Stimulated activated CD4-positive, alpha-beta T cell treated with anti-CD3 and anti-CD28 coated beads, Interleukin-4, amount 100 ng/mL, for 4 hours (primary cell): ENCODE results near the gene UMAD1.

Source experiments
- DNase-seq, 2 experiments: peaks; one replicate each; pipeline ENCODE4 v3.0.0-alpha.2; 2020

UMAD1 gene

GRCh38 chr7:7736671-7737070 lies 96.1 kb downstream of the UMAD1 start:
- no peak for DNase-seq

- no peak for DNase-seq
Measured at GRCh38 chr7:7737674-7738073, 97.1 kb downstream of the UMAD1 start.

- DNase-seq = no peak
Measured at GRCh38 chr7:7738177-7738576, 97.6 kb downstream of the UMAD1 start.

- DNase-seq = no peak
Measured at GRCh38 chr7:7738622-7739021, 98.1 kb downstream of the UMAD1 start.

GRCh38 chr7:7739204-7740036 lies 98.9 kb downstream of the UMAD1 start:
- no peak for DNase-seq

- no peak for DNase-seq
Measured at GRCh38 chr7:7740037-7740355, 99.4 kb downstream of the UMAD1 start.

GRCh38 chr7:7742223-7742622 lies 101.7 kb downstream of the UMAD1 start:
- no peak for DNase-seq

- no peak for DNase-seq
Measured at GRCh38 chr7:7745258-7745657, 104.7 kb downstream of the UMAD1 start.

- no peak for DNase-seq
Measured at GRCh38 chr7:7745966-7746365, 105.4 kb downstream of the UMAD1 start.

- no peak for DNase-seq
Measured at GRCh38 chr7:7746458-7746857, 105.9 kb downstream of the UMAD1 start.

GRCh38 chr7:7750571-7751242 lies 110.2 kb downstream of the UMAD1 start:
- no peak for DNase-seq

GRCh38 chr7:7751243-7752092 lies 110.9 kb downstream of the UMAD1 start:
- no peak for DNase-seq

- no peak for DNase-seq
Measured at GRCh38 chr7:7756577-7756976, 116.0 kb downstream of the UMAD1 start.

- no peak for DNase-seq
Measured at GRCh38 chr7:7757576-7757975, 117.0 kb downstream of the UMAD1 start.

GRCh38 chr7:7761340-7761973 lies 120.9 kb downstream of the UMAD1 start:
- DNase-seq = no peak

GRCh38 chr7:7761974-7762779 lies 121.6 kb downstream of the UMAD1 start:
- DNase-seq = peak in 1 of 2 experiments; percentile 2

GRCh38 chr7:7764520-7765396 lies 124.2 kb downstream of the UMAD1 start:
- no peak for DNase-seq

GRCh38 chr7:7765422-7765821 lies 124.9 kb downstream of the UMAD1 start:
- no peak for DNase-seq

GRCh38 chr7:7766671-7767070 lies 126.1 kb downstream of the UMAD1 start:
- no peak for DNase-seq

GRCh38 chr7:7768977-7769709 lies 128.6 kb downstream of the UMAD1 start:
- DNase-seq = no peak
